Neural cell (in vitro differentiated cells): Measurements from ENCODE around the gene KIRREL3.
A peak's percentile ranks its signal among the peaks of the same experiment; 100 is the strongest.

Source experiments
- CTCF ChIP-seq: fragments of 450-650 bp; IDR thresholded peaks from 2 replicates; pipeline ENCODE4 v1.5.1; 2014; ENCODE audit warnings: antibody characterized with exemption, mild to moderate bottlenecking, moderate library complexity; ENCODE audit not compliant: poor library complexity, severe bottlenecking
- EP300 ChIP-seq: fragments of 450-650 bp; conservative IDR thresholded peaks from 2 replicates; pipeline ENCODE4 v1.6.1; 2014; ENCODE audit warnings: antibody characterized with exemption, mild to moderate bottlenecking, moderate library complexity; ENCODE audit not compliant: poor library complexity, severe bottlenecking
- EZH2 ChIP-seq: fragments of 200-600, 300-800 bp; shearing (Covaris generic), sonication (generic); IDR thresholded peaks from 2 replicates; pipeline ENCODE4 v1.6.1; 2014; ENCODE audit warnings: antibody characterized with exemption, low read length, borderline replicate concordance, mild to moderate bottlenecking; ENCODE audit not compliant: insufficient read depth, poor library complexity, severe bottlenecking
- RAD21 ChIP-seq: fragments of 450-650 bp; conservative IDR thresholded peaks from 2 replicates; pipeline ENCODE4 v1.6.1; 2014; ENCODE audit warnings: antibody characterized with exemption, mild to moderate bottlenecking, moderate library complexity
- TAF1 ChIP-seq: IDR thresholded peaks from 2 replicates; pipeline ENCODE4 v1.6.1; 2012; ENCODE audit warnings: low read depth

- TF ChIP-seq RAD21 (no peak), CTCF (no peak), EP300 (peak; percentile 35), TAF1 (no peak), EZH2 (no peak)
Observed at GRCh38 chr11:126997196-126997595, 3.4 kb downstream of the KIRREL3 start.
